ENCODE measurements around the gene MAPK13. TPM values are rescaled to one million over a fixed set of nuclear protein-coding genes. Genes with fewer than 3 reads are reported as not detected.

The MAPK13 gene
- total RNA-seq, 3 donors from 2014 or later (not counting 1 experiment from before 2014, with no cell fraction given), result 39.4 to 52.1 (median 49.9) TPM

DNA sequence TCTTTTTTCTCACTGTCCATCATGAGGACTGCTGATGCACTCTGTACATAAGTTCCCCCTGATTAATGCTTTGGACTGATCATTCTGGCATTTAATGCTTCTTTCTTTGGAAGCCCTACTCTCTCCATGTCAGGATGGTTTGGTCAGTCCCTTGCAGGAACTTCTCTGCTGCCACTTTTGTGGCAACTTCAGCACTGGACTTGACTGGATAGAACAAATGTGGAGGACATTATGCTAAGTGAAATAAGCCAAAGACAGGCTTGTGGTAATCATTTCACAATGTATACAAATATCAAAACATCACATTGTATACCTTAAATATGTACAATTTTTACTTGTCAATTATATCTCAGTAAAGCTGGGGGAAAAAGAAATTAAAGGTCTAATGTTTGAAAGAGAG is 54.0 kb downstream of the MAPK13 start:
- Mint-ChIP-seq H3K4me1 (no peaks in the 10 kb centered on the region), H3K4me3 (no peak overlapping the region), H3K36me3 (peaks cover 11% of the 10 kb centered on the region), H3K9me3 (no peaks in the 10 kb centered on the region), H3K27me3 (ENCODE audit: low read depth in 2 of 2) (no peaks in the 10 kb centered on the region), H3K27ac (no peak overlapping the region)
- DNase-seq (no peak), ATAC-seq (no peak)
- Histone ChIP-seq H3K36me3 (ENCODE audit: control insufficient read depth, insufficient read depth, low read length) (no peaks in the 10 kb centered on the region), H3K4me3 (ENCODE audit: low read length) (no peak overlapping the region), H3K4me1 (ENCODE audit: control insufficient read depth, insufficient read depth, low read length) (no peaks in the 10 kb centered on the region), H3K27ac (ENCODE audit: low read length) (no peak overlapping the region), H3K27me3 (ENCODE audit: control insufficient read depth, insufficient read depth, low read length) (no peaks in the 10 kb centered on the region), H3K9me3 (ENCODE audit: control insufficient read depth, insufficient read depth, low read length) (no peaks in the 10 kb centered on the region)
- intact Hi-C loops (cut with micrococcal nuclease), result no loop called here
- TF ChIP-seq, protein P1, sequence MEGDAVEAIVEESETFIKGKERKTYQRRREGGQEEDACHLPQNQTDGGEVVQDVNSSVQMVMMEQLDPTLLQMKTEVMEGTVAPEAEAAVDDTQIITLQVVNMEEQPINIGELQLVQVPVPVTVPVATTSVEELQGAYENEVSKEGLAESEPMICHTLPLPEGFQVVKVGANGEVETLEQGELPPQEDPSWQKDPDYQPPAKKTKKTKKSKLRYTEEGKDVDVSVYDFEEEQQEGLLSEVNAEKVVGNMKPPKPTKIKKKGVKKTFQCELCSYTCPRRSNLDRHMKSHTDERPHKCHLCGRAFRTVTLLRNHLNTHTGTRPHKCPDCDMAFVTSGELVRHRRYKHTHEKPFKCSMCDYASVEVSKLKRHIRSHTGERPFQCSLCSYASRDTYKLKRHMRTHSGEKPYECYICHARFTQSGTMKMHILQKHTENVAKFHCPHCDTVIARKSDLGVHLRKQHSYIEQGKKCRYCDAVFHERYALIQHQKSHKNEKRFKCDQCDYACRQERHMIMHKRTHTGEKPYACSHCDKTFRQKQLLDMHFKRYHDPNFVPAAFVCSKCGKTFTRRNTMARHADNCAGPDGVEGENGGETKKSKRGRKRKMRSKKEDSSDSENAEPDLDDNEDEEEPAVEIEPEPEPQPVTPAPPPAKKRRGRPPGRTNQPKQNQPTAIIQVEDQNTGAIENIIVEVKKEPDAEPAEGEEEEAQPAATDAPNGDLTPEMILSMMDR (IDR thresholded peaks at IDR 0.05), result no peak

GRCh38 chr6:36186199-36186598 is 55.9 kb downstream of the MAPK13 start:
- 95% methylated on average over 2 of the region's 2 CpGs for WGBS (ENCODE audit: insufficient coverage)
- intact Hi-C loops (cut with micrococcal nuclease), result no loop called here
- no peak for ATAC-seq

GRCh38 chr6:36187446-36187845 is 57.1 kb downstream of the MAPK13 start:
- peaks cover 7% of the 10 kb centered on the region for H3K36me3 Mint-ChIP-seq
- no peak overlapping the region for H3K4me3 Mint-ChIP-seq
- no peaks in the 10 kb centered on the region for H3K4me1 Mint-ChIP-seq
- no peak overlapping the region for H3K27ac Mint-ChIP-seq
- Histone ChIP-seq H3K9me3 (ENCODE audit: control insufficient read depth, insufficient read depth, low read length) (no peaks in the 10 kb centered on the region), H3K27me3 (ENCODE audit: control insufficient read depth, insufficient read depth, low read length) (no peaks in the 10 kb centered on the region), H3K4me3 (ENCODE audit: low read length) (no peak overlapping the region), H3K4me1 (ENCODE audit: control insufficient read depth, insufficient read depth, low read length) (no peaks in the 10 kb centered on the region), H3K27ac (ENCODE audit: low read length) (no peak overlapping the region), H3K36me3 (ENCODE audit: control insufficient read depth, insufficient read depth, low read length) (no peaks in the 10 kb centered on the region)
- DNase-seq, result no peak
- intact Hi-C loops (cut with micrococcal nuclease), result no loop called here
- no peak for ATAC-seq
- TF ChIP-seq, protein P1 (IDR thresholded peaks at IDR 0.05), result no peak
- WGBS (ENCODE audit: insufficient coverage), result 86% methylated on average over 1 of the region's 2 CpGs
- H3K9me3 Mint-ChIP-seq, result no peaks in the 10 kb centered on the region
- H3K27me3 Mint-ChIP-seq (ENCODE audit: low read depth in 2 of 2), result no peaks in the 10 kb centered on the region

More at GRCh38 chr6:36186199-36186598, 55.9 kb downstream of the MAPK13 start:
- Mint-ChIP-seq H3K27me3 (ENCODE audit: low read depth in 2 of 2) (no peaks in the 10 kb centered on the region), H3K4me3 (no peak overlapping the region), H3K9me3 (no peaks in the 10 kb centered on the region), H3K36me3 (peaks cover 7% of the 10 kb centered on the region), H3K4me1 (no peaks in the 10 kb centered on the region), H3K27ac (no peak overlapping the region)
- Histone ChIP-seq H3K4me1 (ENCODE audit: control insufficient read depth, insufficient read depth, low read length) (no peaks in the 10 kb centered on the region), H3K27me3 (ENCODE audit: control insufficient read depth, insufficient read depth, low read length) (no peaks in the 10 kb centered on the region), H3K4me3 (ENCODE audit: low read length) (no peak overlapping the region), H3K27ac (ENCODE audit: low read length) (no peak overlapping the region), H3K36me3 (ENCODE audit: control insufficient read depth, insufficient read depth, low read length) (no peaks in the 10 kb centered on the region), H3K9me3 (ENCODE audit: control insufficient read depth, insufficient read depth, low read length) (no peaks in the 10 kb centered on the region)
- TF ChIP-seq, protein P1 (IDR thresholded peaks at IDR 0.05), result no peak
- no peak for DNase-seq

Other genes starting within 250 kb of the MAPK13 start
- gene SRPK1, start 209.4 kb upstream of the MAPK13 start, total RNA-seq, result 10 to 100 TPM; 38.6 to 63.8 (median 43.2) TPM
- under 1 TPM in 1 of 3 donors, not detected in 2; 0.93 TPM for gene SLC26A8, start 105.9 kb upstream of the MAPK13 start, total RNA-seq
- gene MAPK14, start 102.7 kb upstream of the MAPK13 start, total RNA-seq, result 100 to 1,000 TPM in 1 of 3 donors, 10 to 100 TPM in 2; 68.0 to 106 (median 84.5) TPM
- 10 to 100 TPM; 46.0 to 58.5 (median 57.4) TPM for gene BRPF3, start 66.2 kb downstream of the MAPK13 start, total RNA-seq
- 1 to 10 TPM in 1 of 3 donors, under 1 TPM in 2; 0.14 to 3.5 (median 0.61) TPM for gene PNPLA1, start 139.5 kb downstream of the MAPK13 start, total RNA-seq
- not detected for gene BNIP5, start 206.4 kb downstream of the MAPK13 start, total RNA-seq

All from natural killer cell (primary cell).